Left lung (tissue), 10 donors: ENCODE data around the gene UNC45B. TPM values are rescaled to one million over a fixed set of nuclear protein-coding genes. Genes with fewer than 3 reads are reported as not detected.

Experiments
- ATAC-seq: fragments of 200-7000 bp; cut with Tn5 transposase; one replicate; pipeline ENCODE4 v1.9.1; 2020; ENCODE audit warnings: moderate library complexity
- DNase-seq, 4 donors: peaks; one replicate each; pipeline ENCODE4 v3.0.0-alpha.2; 2013 to 2020
- H3K27ac ChIP-seq, 2 donors: fragments of 200-600 bp; sonication (generic) in 1 of 2; one replicate each; pipeline versions ENCODE4 v1.5.0 to v1.8.0; 2020 to 2021
- H3K27me3 ChIP-seq, 2 donors: fragments of 200-600 bp; sonication (generic) in 1 of 2; one replicate each; pipeline versions ENCODE4 v1.5.0 to v1.8.0; 2020 to 2021
- H3K36me3 ChIP-seq, 2 donors: fragments of 200-600 bp; sonication (generic) in 1 of 2; one replicate each; pipeline versions ENCODE4 v1.5.0 to v1.8.0; 2020 to 2021
- H3K4me1 ChIP-seq, 2 donors: fragments of 200-600 bp; one replicate each; pipeline ENCODE4 v1.8.0; 2021
- H3K4me3 ChIP-seq, 2 donors: fragments of 200-600 bp; sonication (generic) in 1 of 2; one replicate each; pipeline versions ENCODE4 v1.5.0 to v1.8.0; 2020 to 2021; ENCODE audit warnings: mild to moderate bottlenecking in 1 of 2
- H3K9me3 ChIP-seq, 2 donors: fragments of 200-600 bp; sonication (generic) in 1 of 2; one replicate each; pipeline versions ENCODE4 v1.5.0 to v1.8.0; 2020 to 2021
- intact Hi-C, 2 donors: fragments of 100-400 bp; cut with DNase I; formaldehyde crosslinking; loops; one replicate each; pipeline versions ENCODE4 v1.11.2 to v1.14.2; 2022
- polyA plus RNA-seq, 6 donors: library from polyadenylated mRNA; unstranded; fragments of 120-200 nt; gene quantifications; one replicate each; pipeline ENCODE4 v1.2.1, GENCODE V29; 2013; ENCODE audit not compliant: insufficient read length in 6 of 6
- total RNA-seq, 2 donors: library from RNA; stranded (reverse); fragmentation: NEBNext Ultra II Directional; extraction: Animal tissue kit (Norgen Biotek cat#: 25700); gene quantifications; one replicate each; pipeline ENCODE4 v1.2.1, GENCODE V29; 2021
- TF ChIP-seq, protein P1 (sequence below), 2 donors: fragments of 200-600 bp; sonication (generic) in 1 of 2; IDR thresholded peaks; one replicate each; pipeline versions ENCODE4 v1.5.0 to v1.8.0; 2021; ENCODE audit warnings: antibody characterized with exemption in 2 of 2
- donor health status: DM: no; HTN: yes; CAD: no.
- donor health status: DM: no; HTN: no; CAD: no.

The UNC45B gene
- total and polyA plus RNA-seq, 8 donors = 0.20 to 0.65 (median 0.39) TPM

DNA sequence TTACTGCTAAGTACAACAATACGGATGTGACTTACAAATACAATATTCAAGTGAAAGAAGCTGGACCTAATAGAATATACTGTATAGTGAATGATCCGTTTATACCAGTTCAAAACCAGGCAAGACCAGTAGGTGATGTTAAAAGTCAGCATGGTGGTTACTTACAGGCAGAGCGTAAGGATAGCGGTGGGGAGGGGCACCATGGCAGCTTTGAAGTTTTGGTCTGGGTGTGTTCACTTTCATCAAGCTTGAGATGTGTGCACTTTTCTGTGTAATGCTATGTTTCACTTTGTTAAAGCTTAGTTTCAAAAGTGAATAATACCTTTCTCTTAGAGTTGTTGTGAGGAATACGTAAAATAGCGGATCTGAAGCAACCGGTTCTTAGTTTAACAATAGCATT lies 63.1 kb downstream of the UNC45B start:
- no peaks in the 10 kb centered on the region for H3K9me3 ChIP-seq
- no peak for ATAC-seq
- TF ChIP-seq, protein P1, sequence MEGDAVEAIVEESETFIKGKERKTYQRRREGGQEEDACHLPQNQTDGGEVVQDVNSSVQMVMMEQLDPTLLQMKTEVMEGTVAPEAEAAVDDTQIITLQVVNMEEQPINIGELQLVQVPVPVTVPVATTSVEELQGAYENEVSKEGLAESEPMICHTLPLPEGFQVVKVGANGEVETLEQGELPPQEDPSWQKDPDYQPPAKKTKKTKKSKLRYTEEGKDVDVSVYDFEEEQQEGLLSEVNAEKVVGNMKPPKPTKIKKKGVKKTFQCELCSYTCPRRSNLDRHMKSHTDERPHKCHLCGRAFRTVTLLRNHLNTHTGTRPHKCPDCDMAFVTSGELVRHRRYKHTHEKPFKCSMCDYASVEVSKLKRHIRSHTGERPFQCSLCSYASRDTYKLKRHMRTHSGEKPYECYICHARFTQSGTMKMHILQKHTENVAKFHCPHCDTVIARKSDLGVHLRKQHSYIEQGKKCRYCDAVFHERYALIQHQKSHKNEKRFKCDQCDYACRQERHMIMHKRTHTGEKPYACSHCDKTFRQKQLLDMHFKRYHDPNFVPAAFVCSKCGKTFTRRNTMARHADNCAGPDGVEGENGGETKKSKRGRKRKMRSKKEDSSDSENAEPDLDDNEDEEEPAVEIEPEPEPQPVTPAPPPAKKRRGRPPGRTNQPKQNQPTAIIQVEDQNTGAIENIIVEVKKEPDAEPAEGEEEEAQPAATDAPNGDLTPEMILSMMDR (IDR thresholded peaks at IDR 0.05) = no peak

DNA sequence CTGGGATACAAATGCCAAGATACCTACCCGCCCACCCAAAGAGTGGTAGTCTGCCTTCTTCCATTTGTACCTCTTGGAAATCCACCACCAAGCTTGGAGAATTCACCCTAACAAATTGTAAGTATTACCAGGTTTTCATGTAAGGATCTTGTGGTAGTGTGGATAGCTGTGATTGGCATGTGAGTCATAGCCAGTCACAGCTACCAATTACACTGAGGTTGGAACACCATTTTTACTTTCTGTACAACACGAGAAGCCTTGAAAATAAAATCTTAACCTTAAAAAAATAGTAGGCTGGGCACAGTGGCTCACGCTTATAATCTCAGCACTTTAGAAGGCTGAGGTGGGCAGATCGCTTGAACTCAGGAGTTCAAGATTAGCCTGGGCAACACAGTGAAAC lies 65.1 kb downstream of the UNC45B start:
- no peaks in the 10 kb centered on the region for H3K27me3 ChIP-seq
- intact Hi-C loops = no loop called here
- no peaks in the 10 kb centered on the region for H3K36me3 ChIP-seq
- DNase-seq (no peak), ATAC-seq (no peak)
- peak overlapping the region in 1 of 2 donors; percentile 55 for H3K27ac ChIP-seq
- peaks cover 0 to 9% of the 10 kb centered on the region in 2 donors for H3K4me1 ChIP-seq
- no peak overlapping the region for H3K4me3 ChIP-seq
- H3K9me3 ChIP-seq = no peaks in the 10 kb centered on the region
- TF ChIP-seq, protein P1 (IDR thresholded peaks at IDR 0.05) = no peak

More for the DNA sequence above, 63.1 kb downstream of the UNC45B start:
- Histone ChIP-seq H3K4me1 (peaks cover 0 to 6% of the 10 kb centered on the region in 2 donors), H3K4me3 (no peak overlapping the region), H3K36me3 (no peaks in the 10 kb centered on the region), H3K27ac (no peak overlapping the region), H3K27me3 (no peaks in the 10 kb centered on the region)
- DNase-seq = no peak
- intact Hi-C loops = no loop called here

DNA sequence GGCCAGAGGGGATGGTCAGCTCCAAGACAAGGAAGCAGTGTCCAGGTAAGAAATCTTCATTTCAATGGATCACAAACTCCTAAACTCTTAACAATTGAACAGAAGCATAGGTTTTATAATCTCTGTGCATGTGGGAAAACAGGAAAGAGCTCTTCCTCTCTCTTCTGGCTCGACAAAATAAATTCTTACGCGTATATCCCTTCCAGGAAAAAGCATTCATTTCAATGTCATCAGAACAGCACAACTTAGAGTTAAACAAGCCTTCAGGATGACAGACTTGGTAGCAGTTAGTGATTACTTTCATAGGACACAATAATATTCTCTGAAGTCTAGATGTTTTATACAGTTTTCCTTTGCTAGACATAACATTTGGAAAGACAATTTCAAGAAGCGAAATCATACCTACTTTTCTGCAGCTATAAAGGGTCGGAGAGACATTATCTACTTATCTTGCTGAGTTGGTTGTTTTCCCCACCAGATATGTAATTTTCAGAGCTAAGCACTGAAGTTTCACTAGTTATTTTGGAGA lies 65.9 kb downstream of the UNC45B start:
- no peak overlapping the region for H3K4me3 ChIP-seq
- H3K9me3 ChIP-seq = no peaks in the 10 kb centered on the region
- peaks cover 0 to 14% of the 10 kb centered on the region in 2 donors for H3K4me1 ChIP-seq
- TF ChIP-seq, protein P1 (IDR thresholded peaks at IDR 0.05) = no peak
- ATAC-seq (no peak), DNase-seq (no peak)
- peak overlapping the region in 1 of 2 donors; percentile 55 for H3K27ac ChIP-seq
- no peaks in the 10 kb centered on the region for H3K27me3 ChIP-seq
- H3K36me3 ChIP-seq = no peaks in the 10 kb centered on the region
- intact Hi-C loops = no loop called here

DNA sequence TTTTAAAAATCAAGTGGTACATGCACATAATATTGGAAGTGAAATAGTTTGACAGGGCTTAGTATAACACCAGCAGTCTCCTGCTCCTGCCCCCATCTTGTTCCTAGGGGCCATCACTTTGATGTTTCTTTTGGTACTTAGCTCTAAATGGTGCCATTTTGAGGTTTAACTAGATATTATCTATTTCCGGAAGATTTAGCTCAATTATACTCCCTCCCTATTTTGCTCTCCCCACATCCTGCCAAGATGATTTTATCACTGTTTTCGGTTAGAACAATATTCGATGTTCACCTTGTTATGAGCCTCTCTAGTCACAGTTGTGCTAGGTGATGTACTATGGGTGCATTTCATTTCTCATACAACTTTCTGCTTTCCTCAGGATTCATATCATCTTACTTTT lies 66.6 kb downstream of the UNC45B start:
- TF ChIP-seq, protein P1 (IDR thresholded peaks at IDR 0.05) = no peak
- no peaks in the 10 kb centered on the region for H3K9me3 ChIP-seq
- no peaks in the 10 kb centered on the region for H3K27me3 ChIP-seq
- intact Hi-C loops = no loop called here
- H3K4me3 ChIP-seq = no peak overlapping the region
- H3K4me1 ChIP-seq = peaks cover 0 to 21% of the 10 kb centered on the region in 2 donors
- ATAC-seq (no peak), DNase-seq (no peak)
- H3K27ac ChIP-seq = peak overlapping the region in 1 of 2 donors; percentile 55
- no peaks in the 10 kb centered on the region for H3K36me3 ChIP-seq

DNA sequence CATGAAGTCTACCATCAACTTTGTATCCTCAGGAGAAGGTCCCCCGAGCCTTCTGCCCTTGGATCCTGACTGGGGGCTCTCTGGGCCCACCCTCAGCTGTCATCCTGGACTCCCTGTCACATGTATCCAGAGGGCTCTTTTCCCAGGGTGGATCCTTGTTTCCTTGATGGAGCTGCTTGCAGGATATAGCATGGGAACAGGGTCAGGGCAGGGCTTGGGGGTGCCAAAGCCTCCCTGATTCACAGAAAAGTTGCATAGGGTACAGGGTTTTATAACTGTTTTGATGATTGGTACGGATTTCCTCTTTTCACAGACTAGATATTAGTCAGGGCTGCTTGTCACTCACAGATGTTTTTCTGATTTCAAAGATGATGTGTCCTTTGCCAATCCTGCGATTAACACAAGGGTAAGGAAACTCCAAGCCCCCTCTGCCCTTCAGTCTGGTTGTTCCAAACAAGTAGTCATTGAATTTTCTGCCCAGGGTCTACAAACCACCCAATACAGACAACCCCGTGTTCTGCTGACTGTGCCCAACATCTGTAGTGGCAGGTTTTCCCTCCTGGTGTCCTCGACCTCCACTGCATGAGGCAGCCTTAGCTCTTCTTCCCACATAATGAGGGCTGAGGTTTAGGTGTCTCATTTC lies 67.1 kb downstream of the UNC45B start:
- Histone ChIP-seq H3K9me3 (no peaks in the 10 kb centered on the region), H3K27me3 (no peaks in the 10 kb centered on the region), H3K36me3 (no peaks in the 10 kb centered on the region), H3K4me3 (no peak overlapping the region), H3K27ac (peak overlapping the region in 1 of 2 donors; percentile 55), H3K4me1 (peaks cover 0 to 25% of the 10 kb centered on the region in 2 donors)
- no peak for DNase-seq
- TF ChIP-seq, protein P1 (IDR thresholded peaks at IDR 0.05) = no peak
- intact Hi-C loops = no loop called here
- peak; percentile 18 for ATAC-seq
